ENCODE results near the gene CALML3.

CALML3 gene

GRCh38 chr10:5519054-5519453, 5.7 kb upstream of the CALML3 start:
- Histone ChIP-seq H3K4me3 (no peak overlapping the region), H3K27ac (no peak overlapping the region)

- Histone ChIP-seq H3K4me3 (no peak overlapping the region), H3K27ac (no peak overlapping the region)
Measured at GRCh38 chr10:5522913-5523560, 1.7 kb upstream of the CALML3 start.

GRCh38 chr10:5523796-5524574, 776 bp upstream of the CALML3 start:
- Histone ChIP-seq H3K27ac (peak overlapping the region in 13 of 21 experiments; percentile 3 to 91 (median 82)), H3K4me3 (peak overlapping the region in 1 of 7 experiments; percentile 52)

GRCh38 chr10:5525561-5526341, 990 bp downstream of the CALML3 start:
- Histone ChIP-seq H3K4me3 (peak overlapping the region; percentile 32 to 53 (median 35)), H3K27ac (peak overlapping the region; percentile 49 to 91 (median 80))

GRCh38 chr10:5526691-5527331, 2.0 kb downstream of the CALML3 start:
- peak overlapping the region in 16 of 21 experiments; percentile 6 to 91 (median 72) for H3K27ac ChIP-seq
- peak overlapping the region in 6 of 7 experiments; percentile 32 to 52 (median 35) for H3K4me3 ChIP-seq

GRCh38 chr10:5527332-5528200, 2.8 kb downstream of the CALML3 start:
- H3K27ac ChIP-seq: peak overlapping the region in 16 of 21 experiments; percentile 6 to 91 (median 72)
- H3K4me3 ChIP-seq: peak overlapping the region in 2 of 7 experiments; percentile 37 to 52

- Histone ChIP-seq H3K27ac (peak overlapping the region in 4 of 21 experiments; percentile 5 to 86 (median 22)), H3K4me3 (no peak overlapping the region)
Measured at GRCh38 chr10:5528989-5529701, 4.4 kb downstream of the CALML3 start.

GRCh38 chr10:5529702-5530411, 5.1 kb downstream of the CALML3 start:
- Histone ChIP-seq H3K27ac (peak overlapping the region in 8 of 21 experiments; percentile 4 to 86 (median 33)), H3K4me3 (no peak overlapping the region)

GRCh38 chr10:5530412-5530806, 5.6 kb downstream of the CALML3 start:
- Histone ChIP-seq H3K4me3 (no peak overlapping the region), H3K27ac (peak overlapping the region in 6 of 21 experiments; percentile 4 to 86 (median 36))

GRCh38 chr10:5530846-5531557, 6.2 kb downstream of the CALML3 start:
- H3K27ac ChIP-seq: peak overlapping the region in 6 of 21 experiments; percentile 4 to 86 (median 40)

GRCh38 chr10:5531558-5532306, 7.0 kb downstream of the CALML3 start:
- H3K27ac ChIP-seq: peak overlapping the region in 11 of 21 experiments; percentile 0 to 86 (median 35)
- H3K4me3 ChIP-seq: no peak overlapping the region

More at GRCh38 chr10:5530846-5531557, 6.2 kb downstream of the CALML3 start:
- H3K4me3 ChIP-seq: no peak overlapping the region

- Histone ChIP-seq H3K27ac (peak overlapping the region in 6 of 21 experiments; percentile 16 to 78 (median 39)), H3K4me3 (no peak overlapping the region)
Measured at GRCh38 chr10:5532307-5532605, 7.5 kb downstream of the CALML3 start.

- no peak overlapping the region for H3K4me3 ChIP-seq
- H3K27ac ChIP-seq: peak overlapping the region in 8 of 21 experiments; percentile 10 to 78 (median 37)
Measured at GRCh38 chr10:5532618-5533097, 7.9 kb downstream of the CALML3 start.

GRCh38 chr10:5533098-5533731, 8.5 kb downstream of the CALML3 start:
- Histone ChIP-seq H3K27ac (peak overlapping the region in 8 of 21 experiments; percentile 10 to 78 (median 37)), H3K4me3 (no peak overlapping the region)

- Histone ChIP-seq H3K27ac (peak overlapping the region in 13 of 21 experiments; percentile 6 to 78 (median 43)), H3K4me3 (no peak overlapping the region)
Measured at GRCh38 chr10:5534051-5534821, 9.5 kb downstream of the CALML3 start.

Data from skin epidermis (tissue), 12 donors.